ENCODE data around the gene ATOH8.

GRCh38 chr2:85796046-85796340, 42.2 kb downstream of the ATOH8 start:
- TF ChIP-seq CTCF (IDR thresholded peaks at IDR 0.05; ENCODE audit: low read length) (no peak), EZH2 (IDR thresholded peaks at IDR 0.05; ENCODE audit: borderline replicate concordance, low read length) (no peak)

Measured in OCI-LY1 (cell line).